GM12892 (cell line): ENCODE results near the gene UGT3A1.

Experiments
- POLR2A ChIP-seq: IDR thresholded peaks from 2 replicates; pipeline ENCODE4 v1.6.1; 2011; ENCODE audit warnings: low read depth, low read length, control low read depth
- POLR2AphosphoS5 ChIP-seq: IDR thresholded peaks from 2 replicates; pipeline ENCODE4 v1.6.1; 2011; ENCODE audit warnings: low read depth, low read length, control low read depth
- TAF1 ChIP-seq: IDR thresholded peaks from 2 replicates; pipeline ENCODE4 v1.6.1; 2011; ENCODE audit warnings: low read depth, mild to moderate bottlenecking, control low read depth, low read length, borderline replicate concordance

DNA sequence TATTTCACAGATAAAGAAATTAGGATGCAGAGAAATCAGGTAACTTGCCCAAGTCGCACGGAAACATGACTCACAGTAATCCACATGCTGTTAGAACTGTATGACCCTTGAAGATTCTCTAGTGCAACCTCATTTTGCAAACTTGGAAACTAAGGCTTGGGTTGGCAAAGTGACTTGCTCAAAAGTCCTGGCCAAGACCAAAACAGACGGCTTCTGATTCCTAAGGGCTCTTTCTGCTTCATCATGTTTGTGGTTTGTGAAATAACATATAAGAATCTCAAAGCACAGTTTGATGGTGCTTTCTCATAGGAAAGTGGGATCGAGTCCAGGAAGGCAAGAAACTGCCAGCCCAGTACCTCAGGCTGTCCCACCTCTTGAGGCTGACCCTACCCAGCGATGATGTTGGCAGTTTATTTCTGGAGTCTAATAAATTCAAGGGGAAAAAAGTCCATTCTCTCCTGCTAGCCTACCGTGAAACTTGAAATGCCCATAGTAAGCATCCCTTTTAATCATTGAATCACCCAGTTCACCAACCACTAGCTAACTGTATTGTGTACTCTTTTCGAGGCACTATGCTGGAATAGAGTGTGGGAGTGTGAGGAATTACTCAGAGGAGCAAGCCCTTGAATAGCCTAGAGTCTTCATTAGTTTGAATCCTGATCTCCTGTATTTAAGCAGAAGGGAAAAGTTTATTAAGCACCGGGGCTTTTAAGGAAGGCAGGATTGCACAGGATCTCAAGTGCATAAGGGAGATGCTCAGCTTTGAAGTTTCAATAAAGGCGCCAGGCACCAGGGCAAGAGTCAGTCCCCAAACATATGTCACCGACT lies 66.9 kb downstream of the UGT3A1 start:
- TF ChIP-seq POLR2A (no peak), TAF1 (no peak), POLR2AphosphoS5 (no peak)
